IMR-90 (cell line): ENCODE results near the gene ZNF774. TPM values are rescaled to one million over a fixed set of nuclear protein-coding genes. Genes with fewer than 3 reads are reported as not detected.

Experiments used
- ATAC-seq: fragments of 200-7000 bp; cut with Tn5 transposase; 2 replicates; pipeline ENCODE4 v1.9.1; 2020; ENCODE audit warnings: low read depth, mild to moderate bottlenecking, moderate library complexity
- BruUV-seq: library from RNA; stranded (reverse); fragments of 400-500 nt; replicated peaks from 2 replicates; lab custom pipeline; 2021; lab: Mats Ljungman, UMichigan
- CTCF ChIA-PET: fragments of 300-600 bp; formaldehyde crosslinking; extraction: SDS; loops from one replicate; lab custom pipeline; 2021; ENCODE audit warnings: antibody characterized with exemption; lab: Yijun Ruan, JAX
- POLR2A ChIA-PET: fragments of 300-600 bp; sonication (Branson Sonifier 250); formaldehyde crosslinking; loops from one replicate; lab custom pipeline; 2022; ENCODE audit warnings: antibody characterized with exemption; ENCODE audit not compliant: unreplicated experiment; lab: Charles Lee
- DNase-seq: peaks from one replicate; pipeline ENCODE4 v3.0.0; 2013
- H2AFZ ChIP-seq: replicated peaks from 2 replicates; pipeline ENCODE3; 2013; ENCODE audit warnings: low read length, mild to moderate bottlenecking; ENCODE audit not compliant: poor library complexity
- H2AK5ac ChIP-seq: 2 replicates; pipeline ENCODE4 v1.6.1; 2013; ENCODE audit warnings: low read depth, low read length, inconsistent platforms
- H2AK9ac ChIP-seq: replicated peaks from 2 replicates; pipeline ENCODE3; 2013; ENCODE audit warnings: mild to moderate bottlenecking, low read depth, low read length, moderate library complexity; ENCODE audit not compliant: poor library complexity
- H2BK120ac ChIP-seq: 2 replicates; pipeline ENCODE4 v1.6.1; 2013; ENCODE audit warnings: low read depth, low read length, inconsistent platforms
- H2BK15ac ChIP-seq: 3 replicates; pipeline ENCODE4 v1.6.1; 2013; ENCODE audit warnings: low read depth, low read length, inconsistent platforms
- H2BK20ac ChIP-seq: 2 replicates; pipeline ENCODE4 v1.6.1; 2013; ENCODE audit warnings: low read depth, mild to moderate bottlenecking, inconsistent platforms, low read length, moderate library complexity
- H2BK5ac ChIP-seq: 2 replicates; pipeline ENCODE4 v1.6.1; 2013; ENCODE audit warnings: mild to moderate bottlenecking, low read depth, low read length, inconsistent platforms; ENCODE audit not compliant: poor library complexity, severe bottlenecking
- H3K14ac ChIP-seq: replicated peaks from 2 replicates; pipeline ENCODE4 v1.6.1; 2013; ENCODE audit warnings: low read depth, low read length, inconsistent platforms
- H3K18ac ChIP-seq: 2 replicates; pipeline ENCODE4 v1.6.1; 2013; ENCODE audit warnings: low read depth, low read length, control low read depth
- H3K23ac ChIP-seq: 2 replicates; pipeline ENCODE4 v1.6.1; 2013; ENCODE audit warnings: low read depth, low read length, inconsistent platforms
- H3K27ac ChIP-seq: 2 replicates; pipeline ENCODE4 v1.5.1; 2013; ENCODE audit warnings: mild to moderate bottlenecking, control low read depth, low read length; ENCODE audit not compliant: insufficient read depth
- H3K27me3 ChIP-seq: 2 replicates; pipeline ENCODE4 v1.6.1; 2013; ENCODE audit warnings: low read length; ENCODE audit not compliant: control insufficient read depth, insufficient read depth
- H3K36me3 ChIP-seq: 2 replicates; pipeline ENCODE4 v1.6.1; 2013; ENCODE audit warnings: low read length, mixed read lengths; ENCODE audit not compliant: control insufficient read depth, insufficient read depth
- H3K4ac ChIP-seq: 2 replicates; pipeline ENCODE4 v1.6.1; 2013; ENCODE audit warnings: low read depth, low read length, inconsistent platforms
- H3K4me1 ChIP-seq: 2 replicates; pipeline ENCODE4 v1.6.1; 2013; ENCODE audit warnings: low read length, mixed read lengths; ENCODE audit not compliant: control insufficient read depth, insufficient read depth
- H3K4me2 ChIP-seq: 2 replicates; pipeline ENCODE4 v1.6.1; 2013; ENCODE audit warnings: low read depth, mild to moderate bottlenecking, control low read depth, low read length, moderate library complexity
- H3K4me3 ChIP-seq: 2 replicates; pipeline ENCODE4 v1.5.1; 2013; ENCODE audit warnings: low read depth, mild to moderate bottlenecking, control low read depth, low read length, moderate library complexity; ENCODE audit not compliant: insufficient read depth
- H3K56ac ChIP-seq: 2 replicates; pipeline ENCODE4 v1.6.1; 2013; ENCODE audit warnings: low read length, inconsistent platforms; ENCODE audit not compliant: insufficient read depth; ENCODE audit errors: extremely low read depth
- H3K79me1 ChIP-seq, 2 experiments: 2 replicates each; pipeline ENCODE4 v1.6.1; 2013; ENCODE audit warnings: low read length in 2 of 2, inconsistent platforms in 1 of 2, low read depth in 1 of 2
- H3K9ac ChIP-seq: 2 replicates; pipeline ENCODE4 v1.6.1; 2013; ENCODE audit warnings: low read depth, low read length, control low read depth
- H3K9me1 ChIP-seq: 2 replicates; pipeline ENCODE4 v1.6.1; 2013; ENCODE audit warnings: low read length, inconsistent platforms; ENCODE audit not compliant: insufficient read depth
- H3K9me3 ChIP-seq: 2 replicates; pipeline ENCODE4 v1.6.1; 2013; ENCODE audit warnings: low read length; ENCODE audit not compliant: control insufficient read depth, insufficient read depth
- H4K20me1 ChIP-seq: 2 replicates; pipeline ENCODE4 v1.6.1; 2013; ENCODE audit warnings: low read length, inconsistent platforms; ENCODE audit not compliant: insufficient read depth
- H4K5ac ChIP-seq: 2 replicates; pipeline ENCODE4 v1.6.1; 2013; ENCODE audit warnings: mild to moderate bottlenecking, low read depth, low read length, control low read depth
- H4K8ac ChIP-seq, 2 experiments: 2 replicates each; pipeline ENCODE4 v1.6.1; 2013; ENCODE audit warnings: low read depth in 2 of 2, low read length in 2 of 2, control low read depth in 1 of 2, inconsistent platforms in 1 of 2
- H4K91ac ChIP-seq: 2 replicates; pipeline ENCODE4 v1.6.1; 2013; ENCODE audit warnings: low read depth, low read length, inconsistent platforms; ENCODE audit not compliant: insufficient read depth
- USF2 ChIP-seq: fragments of 150-350 bp; IDR thresholded peaks from 2 replicates; pipeline ENCODE4 v1.6.1; 2017; ENCODE audit warnings: mild to moderate bottlenecking, antibody characterized with exemption, low read length, low read depth
- WGBS, 2 experiments: methylation state at CpG; one replicate each; pipeline versions ENCODE4 v1.1.5 to v1.1.7; 2013; ENCODE audit warnings: missing lambda C conversion rate in 2 of 2; ENCODE audit not compliant: insufficient read length in 1 of 2; ENCODE audit errors: extremely low coverage in 2 of 2; 5-methylcytosine and 5-hydroxymethylcytosine counted together
- dilution Hi-C: fragments of 300-500 bp; cut with HindIII; formaldehyde crosslinking; loops from one replicate; pipeline ENCODE4 v1.14.3; 2018; ENCODE audit warnings: low sequenced_read_pairs; ENCODE audit not compliant: unreplicated experiment
- in situ Hi-C: fragments of 300-500 bp; cut with MboI; formaldehyde crosslinking; loops from 3 replicates; pipeline ENCODE4 v1.14.3; 2019; ENCODE audit warnings: low sequenced_read_pairs, inconsistent platforms, mixed read lengths
- intact Hi-C: fragments of 100-400 bp; cut with micrococcal nuclease; formaldehyde crosslinking; loops from 2 replicates; pipeline ENCODE4 v1.10.0; 2022
- polyA plus RNA-seq, 3 experiments: library from polyadenylated mRNA; depleted of rRNA; stranded (reverse); fragments of >200 nt; gene quantifications; 2 replicates each; pipeline ENCODE4 v1.2.3, GENCODE V29; 2012; ENCODE audit warnings: low replicate concordance in 1 of 3
- total RNA-seq: library from RNA; depleted of rRNA; stranded (reverse); fragments of >200 nt; gene quantifications from 2 replicates; pipeline ENCODE4 v1.2.3, GENCODE V29; 2012

The ZNF774 gene
- total and polyA plus RNA-seq, 2 of the 4 experiments (the other 2 are of a cell fraction): 0.91 to 1.1 TPM

GRCh38 chr15:90322538-90322937 is 29.5 kb upstream of the ZNF774 start:
- intact Hi-C loops: loop anchor here (5.0 to 10.0 kb wide), 2 partner anchors 292 to 370 kb away; no protein-coding TSS in a partner anchor
- no TSS peak for BruUV-seq
- no peak overlapping the region for H4K91ac ChIP-seq
- no peak overlapping the region for H3K56ac ChIP-seq
- no peak overlapping the region for H3K27ac ChIP-seq
- dilution Hi-C loops: no loop called here
- ChIA-PET CTCF (no interaction called here), POLR2A (no interaction called here)
- no peak overlapping the region for H2AK5ac ChIP-seq
- no peak for TF ChIP-seq USF2
- H4K5ac ChIP-seq: no peak overlapping the region
- no peak overlapping the region for H3K14ac ChIP-seq
- no peaks in the 10 kb centered on the region for H3K79me1 ChIP-seq
- no peak overlapping the region for H3K23ac ChIP-seq
- H2BK20ac ChIP-seq: no peak overlapping the region
- H2BK15ac ChIP-seq: no peak overlapping the region
- no peak overlapping the region for H2BK120ac ChIP-seq
- no peak overlapping the region for H3K4me3 ChIP-seq
- H2AK9ac ChIP-seq: no peak overlapping the region
- H3K27me3 ChIP-seq: no peaks in the 10 kb centered on the region
- no CpG with 5 or more reads among the region's 4 CpGs for WGBS, 2 experiments
- no peak overlapping the region for H4K8ac ChIP-seq
- H3K18ac ChIP-seq: no peak overlapping the region
- no peak overlapping the region for H3K4me2 ChIP-seq
- in situ Hi-C loops: loop anchor here (5.0 to 25.0 kb wide), 2 partner anchors 150 to 565 kb away; partner anchors contain the start of gene FES
- no peaks in the 10 kb centered on the region for H3K9me3 ChIP-seq
- no peak overlapping the region for H2BK5ac ChIP-seq
- H3K36me3 ChIP-seq: no peaks in the 10 kb centered on the region
- H2AFZ ChIP-seq: no peak overlapping the region
- no peaks in the 10 kb centered on the region for H4K20me1 ChIP-seq
- H3K4ac ChIP-seq: no peak overlapping the region
- DNase-seq (no peak), ATAC-seq (no peak)
- H3K4me1 ChIP-seq: 0 out of 2 replicates have a peak, but pooled peaks cover 1% of the 10 kb centered on the region
- H3K9ac ChIP-seq: no peak overlapping the region
- no peaks in the 10 kb centered on the region for H3K9me1 ChIP-seq
